Bone marrow (tissue), 2 donors: ENCODE measurements around the gene DHRS13.

ENCODE experiments used
- DNase-seq, 2 donors: peaks; one replicate each; lab custom pipeline; 2025; lab: John Stamatoyannopoulos, UW

Gene DHRS13

GRCh38 chr17:28902819-28903545, at the start of gene DHRS13:
Gene DHRS13 (minus strand): TSS chr17:28903079. CDS start chr17:28902944, 135 bp downstream.
- DNase-seq = peak; percentile 74 to 77

GRCh38 chr17:28951991-28952975, 49.4 kb upstream of the DHRS13 start:
- peak; percentile 97 to 99 for DNase-seq

- DNase-seq = peak; percentile 95 to 100
Observed at GRCh38 chr17:28951428-28951990, 48.6 kb upstream of the DHRS13 start, which contains the start of gene PHF12. Gene PHF12 (minus strand): TSS chr17:28951518. CDS start chr17:28950960, 558 bp downstream.

DNA sequence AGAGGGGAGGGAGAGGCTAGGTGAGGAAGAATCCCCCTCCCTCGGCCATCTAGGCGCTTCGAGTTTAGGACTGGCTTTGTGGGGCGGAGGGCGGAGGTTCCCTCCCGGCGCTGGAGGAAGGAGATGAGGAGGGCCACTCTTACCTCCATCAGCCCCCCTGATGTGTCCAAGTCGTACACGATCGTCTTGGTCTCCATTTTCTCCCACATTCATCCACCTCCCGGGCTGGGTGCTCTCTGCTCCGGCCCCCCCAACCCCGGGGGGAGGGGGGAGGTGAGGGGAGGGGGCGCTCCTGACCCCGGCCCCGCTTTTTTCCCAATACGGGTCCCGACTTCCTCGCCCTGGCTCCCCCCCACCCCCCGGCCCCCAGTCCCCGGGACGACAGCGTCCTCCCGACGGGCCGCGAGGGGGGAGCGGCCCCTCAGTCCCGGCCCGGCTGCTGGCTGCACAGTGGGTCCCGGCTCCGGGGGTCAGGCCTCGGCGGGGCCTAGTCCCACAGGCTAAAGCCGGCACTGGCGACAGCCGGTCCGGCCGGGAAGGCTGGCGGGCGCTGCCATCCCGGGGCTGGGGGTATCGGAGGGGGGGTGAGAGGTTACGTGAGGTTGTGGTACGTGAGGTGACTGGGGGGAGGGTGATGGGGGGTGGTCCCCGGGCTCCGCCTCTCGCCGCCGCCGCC, 48.0 kb upstream of the DHRS13 start:
- peak in 1 of 2 donors; percentile 49 for DNase-seq

DNA sequence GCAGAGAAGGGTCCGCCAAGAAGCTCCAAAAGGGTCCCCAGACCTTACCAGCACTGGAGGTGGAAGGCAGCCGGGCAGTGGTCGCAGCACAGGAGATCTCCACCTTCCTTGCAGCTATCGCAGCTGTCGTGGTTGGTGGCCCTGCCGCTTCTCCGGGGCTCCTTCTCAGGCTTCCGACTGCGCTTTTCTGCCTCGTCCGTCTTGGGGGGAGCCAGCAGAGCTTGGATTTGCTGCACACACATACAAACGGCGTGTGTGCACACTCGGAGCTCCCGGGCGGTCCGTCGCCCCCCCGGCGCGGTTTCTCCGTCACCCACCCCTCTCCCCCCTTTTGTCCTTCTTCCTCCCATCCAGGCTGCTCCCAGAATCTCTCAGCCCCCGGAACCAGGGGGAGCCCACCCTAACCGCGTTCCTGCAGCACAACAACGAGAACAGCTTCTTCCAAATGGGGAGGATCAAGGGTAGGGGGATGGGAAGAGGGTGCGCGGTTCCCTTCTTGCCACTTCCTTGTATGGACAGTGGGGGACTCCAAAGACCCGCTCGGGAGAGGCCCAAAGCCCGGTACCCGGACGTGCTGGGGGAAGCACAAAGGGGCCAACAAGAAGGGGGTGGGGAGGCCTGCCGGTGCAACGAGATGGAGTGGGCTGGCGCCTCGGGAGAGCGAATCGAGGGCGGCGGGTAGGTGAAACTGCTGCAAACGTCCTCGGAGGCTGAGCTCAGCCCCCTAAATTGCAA, 47.3 kb upstream of the DHRS13 start:
- peak in 1 of 2 donors; percentile 49 for DNase-seq

DNA sequence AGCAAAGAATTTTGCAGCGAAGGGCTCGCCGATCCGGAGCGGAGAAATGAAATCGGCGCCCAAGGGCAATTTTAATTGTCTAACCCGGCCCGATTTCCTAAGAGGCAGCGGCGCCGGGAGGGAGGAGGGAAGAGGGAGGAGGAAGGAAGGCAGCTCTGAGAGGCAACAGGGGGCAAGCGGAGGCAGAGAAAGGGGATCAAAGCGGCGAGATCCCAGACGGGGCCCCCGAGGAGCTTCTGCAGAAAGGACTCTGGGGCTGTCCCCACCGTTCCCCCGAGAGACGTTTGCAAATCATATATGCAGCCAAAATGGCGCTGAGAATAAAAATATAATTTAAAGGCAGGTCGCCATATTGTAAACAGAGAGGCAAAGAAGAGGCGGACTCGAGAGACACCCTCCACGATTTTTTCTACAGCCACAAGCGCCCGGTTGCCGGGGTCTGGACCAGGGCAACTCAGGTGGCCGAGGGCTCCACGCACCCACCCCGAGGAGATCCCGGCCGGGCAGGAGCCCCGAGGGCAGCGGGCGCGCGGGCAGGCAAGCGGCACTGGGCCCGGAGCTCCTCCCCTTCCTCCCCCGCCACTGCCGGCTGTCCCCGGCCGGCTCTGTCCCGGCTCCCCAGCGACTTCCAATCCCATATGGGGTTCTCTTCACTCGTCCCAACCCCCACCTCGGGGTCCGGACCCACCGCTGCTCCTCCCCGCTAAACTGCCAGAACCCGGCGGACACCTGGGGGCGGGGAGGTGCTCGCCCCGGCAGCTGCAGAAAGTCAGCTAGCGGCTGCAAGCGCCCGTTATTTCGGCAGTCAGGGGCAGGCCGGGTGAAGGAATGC, 46.5 kb upstream of the DHRS13 start:
- DNase-seq = peak; percentile 38 to 77

GRCh38 chr17:28948873-28949184, 46.0 kb upstream of the DHRS13 start:
- no peak for DNase-seq

DNA sequence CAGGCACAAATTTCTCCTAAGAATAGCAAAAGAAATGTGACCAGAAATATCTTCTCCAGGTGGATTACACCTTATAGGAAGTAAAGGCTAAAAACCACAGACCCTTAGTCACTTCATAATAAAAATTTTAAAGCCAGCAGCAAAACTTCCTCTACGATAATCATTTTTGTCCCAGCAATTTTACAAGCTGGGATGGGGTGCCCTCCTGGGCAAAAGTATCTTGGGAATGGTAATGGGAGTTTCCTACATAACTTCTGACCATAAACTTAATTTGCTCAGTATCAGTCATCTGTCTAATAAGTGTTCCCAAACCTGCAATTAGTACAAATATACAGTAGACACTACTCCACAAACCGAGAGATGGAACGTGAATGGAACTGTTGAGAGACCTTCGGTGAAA, 45.5 kb upstream of the DHRS13 start:
- DNase-seq = no peak

- DNase-seq = no peak
Observed at GRCh38 chr17:28947639-28948038, 44.8 kb upstream of the DHRS13 start.

GRCh38 chr17:28946239-28946638, 43.4 kb upstream of the DHRS13 start:
- DNase-seq = no peak

DNA sequence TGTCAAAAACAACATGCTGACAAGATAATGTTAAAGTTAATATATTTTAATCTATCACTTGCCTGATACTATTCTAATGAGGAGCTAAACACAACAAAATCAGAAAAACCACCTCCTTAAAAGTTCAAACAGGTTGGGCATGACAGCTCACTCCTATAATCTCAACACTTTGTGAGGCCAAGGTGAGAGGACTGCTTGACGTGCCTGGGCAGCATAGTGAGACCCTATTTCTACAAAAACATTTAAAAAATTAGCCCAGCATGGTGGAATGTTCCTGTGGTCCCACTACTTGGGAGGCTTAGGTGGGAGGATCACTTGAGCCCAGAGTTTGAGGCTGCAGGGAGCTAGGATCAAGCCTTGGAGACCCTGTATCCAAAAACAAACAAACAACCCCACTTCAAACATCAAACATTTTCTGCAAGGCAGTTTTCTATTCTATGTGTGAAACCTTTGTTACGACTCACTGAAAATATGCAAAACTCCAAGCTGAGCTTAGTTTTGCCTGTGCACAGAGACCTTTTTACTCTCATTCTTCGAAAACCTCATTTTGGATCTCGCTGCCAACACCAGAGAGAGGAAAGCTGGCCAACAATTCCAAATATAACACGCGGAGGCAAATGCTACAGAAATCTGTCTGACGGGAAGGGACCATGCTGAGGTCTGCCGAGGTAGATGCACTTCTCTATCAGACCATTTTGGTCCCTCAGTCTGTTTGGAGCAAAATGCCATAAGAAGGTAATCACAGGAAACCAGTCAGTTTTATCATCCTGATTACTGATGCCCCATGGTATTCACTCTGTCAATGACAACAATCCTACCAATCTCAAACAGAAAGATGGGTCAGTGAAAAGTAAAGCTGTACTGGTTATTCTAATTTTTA, 42.2 kb upstream of the DHRS13 start:
- no peak for DNase-seq

DNA sequence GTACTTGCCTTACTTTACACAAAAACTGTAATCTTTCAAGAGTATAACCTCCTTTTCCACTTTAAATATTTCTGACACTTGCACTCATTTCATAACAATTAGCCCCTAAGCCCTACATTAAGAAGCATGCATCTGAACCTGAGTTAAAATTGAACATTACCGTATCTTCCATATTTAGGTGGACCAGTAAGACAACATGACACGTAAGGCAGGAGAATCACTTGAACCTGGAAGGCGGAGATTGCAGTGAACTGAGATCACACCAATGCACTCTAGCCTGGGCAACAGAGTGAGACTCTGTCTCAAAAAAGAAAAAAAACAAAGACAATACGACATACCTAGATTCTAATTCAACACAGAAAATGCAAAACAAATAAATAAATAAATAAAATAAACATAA, 41.5 kb upstream of the DHRS13 start:
- no peak for DNase-seq

DNA sequence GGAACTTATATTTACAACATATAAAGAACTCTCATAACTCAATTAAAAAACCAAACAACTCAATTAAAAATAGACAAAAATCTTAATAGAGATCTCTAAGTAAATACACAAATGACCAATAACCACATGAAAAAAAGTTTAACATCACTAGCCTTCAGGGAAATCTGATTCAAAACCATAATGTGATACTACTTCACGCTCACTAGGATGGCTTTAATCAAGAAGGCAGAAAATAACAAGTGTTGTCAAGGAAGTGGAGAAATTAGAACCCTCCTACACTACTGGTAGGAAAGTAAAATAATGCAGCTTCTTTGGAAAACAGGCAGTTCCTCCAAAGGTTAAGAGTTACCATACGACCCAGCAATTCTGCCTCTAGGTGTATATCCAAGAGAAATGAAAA, 40.0 kb upstream of the DHRS13 start:
- DNase-seq = no peak

GRCh38 chr17:28941251-28941650, 38.4 kb upstream of the DHRS13 start:
- no peak for DNase-seq

DNA sequence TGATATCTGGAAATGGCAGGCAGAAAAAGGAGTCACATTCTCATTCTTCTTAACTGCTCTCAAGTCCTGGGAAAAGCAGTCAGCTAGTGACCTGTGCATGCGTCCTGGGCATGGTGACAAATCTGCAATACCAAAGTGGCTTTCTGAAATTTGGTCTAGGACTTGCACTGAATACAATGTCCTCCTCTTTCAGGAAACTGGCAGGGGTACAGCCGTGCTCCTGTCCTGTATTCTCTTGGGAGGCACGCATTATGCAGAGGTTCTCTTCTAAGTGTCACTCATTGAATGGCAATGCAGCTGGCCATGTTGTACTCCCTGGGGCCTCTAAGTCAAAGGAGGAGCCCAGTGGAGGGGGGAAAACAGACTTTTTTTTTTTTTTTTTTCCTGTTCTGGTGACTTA, 37.8 kb upstream of the DHRS13 start:
- no peak for DNase-seq

GRCh38 chr17:28940142-28940541, 37.3 kb upstream of the DHRS13 start:
- DNase-seq = no peak

DNA sequence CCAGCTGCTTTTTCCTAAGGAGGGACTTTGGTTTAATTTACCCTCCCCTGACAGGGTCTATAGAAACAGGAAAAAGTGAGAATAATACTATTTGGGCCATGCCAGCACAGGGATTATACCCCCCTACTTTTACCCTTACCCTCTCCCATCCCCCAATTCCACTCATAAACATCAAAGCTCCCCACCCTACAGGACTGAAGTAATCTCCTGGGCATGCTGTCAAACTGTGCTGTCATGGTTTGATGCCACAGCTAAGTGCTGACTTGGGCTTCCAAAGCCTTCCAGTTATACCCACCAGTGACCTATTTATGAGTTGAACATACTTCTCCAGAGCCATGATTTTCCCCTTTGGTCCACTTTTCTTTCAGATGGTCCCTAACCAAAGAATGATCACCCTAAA, 35.7 kb upstream of the DHRS13 start:
- no peak for DNase-seq

GRCh38 chr17:28937044-28937729, 34.3 kb upstream of the DHRS13 start:
- no peak for DNase-seq
